Measurements from ENCODE around the gene SNAPC3.

- TF ChIP-seq CTCF (IDR thresholded peaks at IDR 0.05) (no peak), POLR2A (IDR thresholded peaks at IDR 0.05) (no peak)
Measured at GRCh38 chr9:15403155-15403554, 19.5 kb upstream of the SNAPC3 start.
